RKO (cell line): ENCODE measurements around the gene SLC6A20.

Experiments used
- DNase-seq: peaks from one replicate; pipeline ENCODE4 v3.0.0-alpha.2; 2016; ENCODE audit warnings: low spot score

The SLC6A20 gene

DNA sequence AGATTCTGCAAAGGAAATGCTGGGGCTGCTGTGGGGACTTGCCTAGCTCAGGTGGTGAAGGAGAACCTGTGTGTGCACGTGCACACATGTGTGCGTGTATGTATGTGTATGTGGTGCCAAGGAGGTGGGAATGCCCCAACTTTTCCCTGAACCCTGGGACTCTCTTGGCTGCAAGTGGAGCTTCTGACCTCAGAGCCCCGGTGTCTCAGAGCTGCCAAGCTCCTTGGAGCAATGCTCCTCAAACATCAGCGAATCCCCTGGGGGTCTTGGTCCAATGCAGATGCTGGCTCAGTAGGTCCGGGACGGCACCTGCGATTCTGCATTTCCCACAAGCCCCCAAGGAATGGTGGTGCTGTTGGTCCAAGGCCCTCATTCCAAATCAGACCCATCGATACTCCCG is 5.8 kb upstream of the SLC6A20 start:
- DNase-seq = no peak

DNA sequence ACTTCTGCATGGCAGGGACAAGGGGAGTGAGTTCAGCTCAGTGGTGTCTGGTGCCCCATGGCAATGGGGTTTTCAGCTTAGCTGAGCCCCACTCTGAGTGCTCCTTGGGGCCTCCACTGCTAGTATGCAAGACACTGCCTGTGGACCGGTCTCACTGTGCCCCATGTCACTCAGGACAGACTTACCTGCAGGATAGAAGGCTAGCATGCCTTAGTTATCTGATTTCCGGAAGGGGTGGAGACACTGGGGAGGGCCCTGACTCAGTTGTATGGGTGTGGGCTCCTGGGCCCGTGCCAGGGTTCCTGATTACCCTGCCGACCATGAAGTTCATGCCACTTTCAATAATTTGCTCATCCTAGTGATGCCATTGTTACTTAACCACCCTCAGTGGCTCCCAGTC is 4.3 kb upstream of the SLC6A20 start:
- DNase-seq = no peak

DNA sequence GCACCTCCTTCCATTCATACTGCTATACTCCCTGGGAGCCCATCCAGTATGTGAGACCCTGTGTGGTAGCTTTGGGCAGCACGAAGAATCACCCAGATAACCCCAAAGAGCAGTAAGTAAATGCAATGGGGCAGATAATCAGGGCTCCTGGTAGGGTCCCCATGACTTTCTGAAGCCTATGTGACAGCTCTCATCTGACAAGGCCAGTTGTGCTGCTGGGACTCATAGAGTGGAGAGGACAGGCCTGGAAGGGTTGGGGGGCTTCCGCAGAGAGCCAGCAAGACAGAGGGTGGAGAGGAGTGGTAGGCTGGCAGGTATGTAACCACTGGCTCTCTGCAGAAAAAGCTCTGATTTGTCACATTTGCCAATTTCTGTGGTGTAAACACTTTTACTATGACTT is 3.2 kb upstream of the SLC6A20 start:
- no peak for DNase-seq

DNA sequence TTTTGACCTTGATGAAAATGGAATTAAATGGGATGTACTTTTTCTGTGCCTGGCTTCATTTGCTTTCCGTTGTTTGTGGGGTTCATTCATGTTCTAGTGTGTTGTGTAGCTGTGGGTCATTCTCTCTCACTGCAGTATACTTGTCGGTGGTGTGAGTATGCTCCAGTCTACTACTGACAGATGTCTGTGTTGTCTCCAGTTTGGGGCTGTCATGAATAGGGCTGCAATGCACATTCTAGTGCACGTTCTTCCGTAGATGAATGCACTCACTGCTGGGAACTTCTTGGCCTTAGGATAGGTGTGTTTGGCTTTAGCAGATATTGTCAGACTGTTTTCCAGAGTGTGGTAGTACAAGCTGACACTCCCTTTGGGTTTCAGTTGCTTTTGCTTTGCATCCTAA is 1.7 kb upstream of the SLC6A20 start:
- DNase-seq = no peak

DNA sequence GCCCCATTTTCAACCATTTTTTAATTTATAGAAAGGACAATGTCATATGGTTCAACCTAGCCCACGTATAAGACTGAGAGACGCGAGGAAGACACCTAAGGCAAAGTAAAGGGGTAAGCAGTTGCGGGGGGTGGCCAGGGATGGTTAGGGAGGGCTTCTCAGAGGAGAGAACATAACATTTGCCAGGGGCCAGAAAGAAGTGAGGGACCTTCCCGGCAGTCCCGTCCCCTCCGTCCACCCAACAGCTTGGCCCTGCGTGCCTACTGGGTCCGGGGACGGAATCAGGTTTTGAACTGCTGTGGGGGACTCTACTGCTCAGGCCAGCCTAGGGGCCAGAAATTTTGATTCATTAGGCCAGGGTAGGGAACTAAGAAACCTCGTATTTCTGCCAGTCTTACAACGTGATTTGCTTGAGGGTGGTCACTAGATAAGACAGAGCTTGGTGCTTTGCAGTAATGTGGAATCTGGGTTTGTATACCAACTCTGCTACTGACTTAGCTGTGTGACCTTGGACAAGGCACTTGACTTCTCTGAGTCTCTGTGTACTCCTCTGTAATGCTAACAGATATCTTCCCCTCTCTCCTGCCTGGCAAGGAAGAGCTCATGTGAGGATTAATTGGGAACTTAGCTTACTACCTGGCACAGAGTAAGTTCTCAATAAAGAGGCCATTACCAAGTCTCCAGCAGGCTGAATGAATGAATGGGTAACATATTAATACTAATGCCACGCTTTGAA is 734 bp upstream of the SLC6A20 start:
- no peak for DNase-seq

DNA sequence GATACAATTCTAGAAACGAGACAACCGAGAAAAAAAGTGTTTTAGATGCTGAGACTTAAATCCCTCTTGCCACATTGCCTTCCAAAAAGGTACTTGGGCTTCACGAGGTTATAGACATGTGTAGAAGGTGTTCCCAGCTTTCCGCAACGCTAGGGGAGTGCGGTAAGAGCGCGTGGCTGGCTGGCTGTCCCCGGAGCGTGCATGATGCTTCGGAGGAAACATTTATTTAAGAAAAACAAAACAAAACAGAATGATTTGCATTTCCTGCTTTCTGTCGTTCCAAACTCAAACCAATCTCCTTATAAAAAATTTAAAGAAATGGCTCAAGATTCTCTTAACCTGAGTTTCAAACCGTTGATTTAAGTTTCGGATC is 841 bp downstream of the SLC6A20 start:
- DNase-seq = no peak

DNA sequence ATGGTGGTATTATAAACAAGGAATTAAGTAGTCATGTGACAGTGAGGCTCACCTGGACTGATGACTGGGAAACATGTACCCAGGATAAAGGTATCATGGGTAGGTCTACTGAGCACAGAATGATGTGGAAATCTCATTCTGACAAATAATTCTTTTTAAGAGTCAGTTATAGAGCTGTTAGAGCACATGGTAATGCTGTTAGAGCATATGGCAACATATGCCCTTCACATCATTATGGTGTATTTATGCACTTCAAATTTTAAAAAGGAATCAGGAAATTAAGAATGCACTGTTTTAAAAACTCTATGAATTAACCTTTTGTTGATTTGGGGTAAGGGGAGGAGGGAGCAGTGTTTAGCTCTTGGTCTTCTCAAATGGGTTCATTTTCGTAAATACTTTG is 1.7 kb downstream of the SLC6A20 start:
- DNase-seq = no peak

DNA sequence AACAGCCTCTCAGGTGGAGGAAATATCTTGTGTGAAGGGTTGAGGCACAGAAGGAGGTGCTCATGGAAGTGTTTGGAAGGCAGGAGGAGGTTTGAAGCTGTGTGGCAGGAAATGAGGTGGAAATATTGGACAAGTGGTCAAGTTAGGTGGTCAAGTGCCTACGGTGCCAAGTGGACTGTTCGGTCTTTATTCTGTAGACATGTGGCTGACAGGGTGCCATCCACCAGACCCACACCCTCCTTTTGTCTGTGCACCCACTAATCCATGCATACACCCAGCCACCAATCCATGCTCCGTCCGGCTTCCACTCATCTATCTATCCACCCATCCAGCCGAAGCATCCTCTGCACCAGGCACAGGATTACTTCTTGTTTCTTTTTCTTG is 2.2 kb downstream of the SLC6A20 start:
- no peak for DNase-seq

DNA sequence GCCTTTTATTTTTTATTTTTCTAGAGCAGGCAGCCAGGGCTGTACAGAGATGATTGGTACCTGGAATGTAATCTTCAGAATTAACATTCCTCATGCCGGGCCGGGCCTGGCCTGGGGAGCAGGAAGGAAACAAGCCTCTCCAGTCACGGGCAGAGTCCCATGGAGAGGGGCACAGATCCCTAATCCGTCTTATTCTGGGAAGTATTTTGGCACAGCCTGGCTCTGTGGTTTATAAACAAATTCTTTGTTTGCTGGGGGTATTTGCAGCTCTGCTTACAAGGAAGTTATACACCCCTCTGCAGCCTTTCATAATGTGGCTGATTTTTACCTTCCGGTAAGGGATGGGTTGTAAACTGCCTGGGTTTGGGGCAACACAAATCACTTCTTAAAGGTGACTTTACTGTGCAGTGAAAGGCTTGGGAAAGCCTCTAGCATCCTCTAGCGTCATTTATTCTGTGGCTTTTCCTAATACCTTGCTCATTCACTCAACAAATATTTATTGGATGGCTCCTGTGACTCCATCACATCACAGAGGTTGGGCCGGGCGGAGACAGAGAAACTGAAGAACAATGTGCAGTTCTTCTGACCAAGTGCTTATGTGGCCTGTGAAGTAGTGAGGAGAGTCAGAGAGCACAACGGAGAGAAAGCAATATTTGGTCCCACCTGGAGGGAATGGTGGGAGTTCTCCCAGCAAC is 2.7 kb downstream of the SLC6A20 start:
- DNase-seq = no peak

DNA sequence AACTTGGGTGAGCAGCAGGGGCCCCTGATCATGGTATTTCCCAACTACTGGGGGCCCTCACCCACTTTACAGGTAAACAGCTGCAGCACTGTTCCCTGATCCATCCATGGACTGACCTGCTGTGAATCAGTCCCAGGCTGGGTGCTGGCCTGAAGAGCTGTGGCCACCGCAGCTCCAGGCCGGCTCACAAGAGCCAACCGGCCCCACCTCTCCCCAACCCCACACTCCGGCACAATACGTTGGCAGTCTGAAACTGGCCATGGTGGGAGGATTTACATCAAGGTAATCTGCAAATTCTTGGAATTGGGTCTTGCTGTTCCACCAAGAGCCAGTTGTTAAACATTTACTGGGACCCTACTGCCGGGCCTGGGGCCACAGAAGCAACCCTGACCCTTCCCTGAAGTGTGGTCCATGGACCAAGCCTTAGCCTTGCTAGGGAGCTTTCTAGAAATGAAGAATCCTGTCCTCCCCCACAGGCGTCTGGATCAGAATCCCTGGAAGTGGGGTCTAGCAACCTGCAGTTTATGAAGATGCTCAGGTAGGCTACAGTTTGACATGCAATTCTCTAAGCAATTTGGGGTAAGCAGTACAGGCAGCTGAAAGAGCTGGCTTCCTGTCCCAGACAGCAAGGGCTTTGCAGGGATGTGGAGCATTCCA is 3.7 kb downstream of the SLC6A20 start:
- no peak for DNase-seq

DNA sequence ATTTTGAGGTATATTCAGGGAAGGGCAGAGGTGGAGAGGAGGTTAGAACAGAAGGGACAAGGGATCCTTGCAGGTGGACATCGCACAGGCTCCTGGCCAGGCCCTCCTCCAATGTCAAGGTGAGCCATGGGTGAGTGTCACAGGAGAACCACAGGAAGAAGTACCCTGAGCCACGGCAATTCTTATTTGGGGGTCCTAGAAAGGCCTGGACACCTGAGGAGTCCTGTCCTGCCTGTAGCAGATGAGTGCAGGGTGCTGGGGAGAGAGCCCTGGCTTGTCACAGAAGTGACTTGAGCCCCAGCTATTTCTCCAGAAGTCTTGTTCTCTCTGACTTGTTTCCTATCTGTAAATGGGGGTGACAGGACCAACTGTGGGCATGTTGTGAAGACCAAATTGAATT is 4.3 kb downstream of the SLC6A20 start:
- no peak for DNase-seq

DNA sequence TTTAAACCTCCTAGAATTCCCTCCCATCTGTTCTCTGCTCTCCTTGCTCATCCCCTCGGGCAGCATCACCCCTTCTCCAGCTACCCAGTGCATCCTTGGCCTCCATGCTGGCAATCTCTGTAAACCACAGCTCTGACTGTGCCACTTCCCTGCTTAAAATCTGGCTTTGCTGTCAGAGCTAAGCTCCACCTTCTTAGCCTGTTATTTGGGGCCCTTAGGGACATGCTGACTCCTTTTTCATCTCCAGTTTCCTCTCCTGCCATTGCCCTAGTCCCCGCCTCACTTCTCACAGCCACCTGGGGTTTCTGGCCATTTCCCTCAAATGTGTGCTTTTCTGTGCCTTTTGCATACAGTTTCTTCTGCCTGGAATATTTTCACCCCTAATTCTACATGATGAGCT is 5.7 kb downstream of the SLC6A20 start:
- DNase-seq = no peak

DNA sequence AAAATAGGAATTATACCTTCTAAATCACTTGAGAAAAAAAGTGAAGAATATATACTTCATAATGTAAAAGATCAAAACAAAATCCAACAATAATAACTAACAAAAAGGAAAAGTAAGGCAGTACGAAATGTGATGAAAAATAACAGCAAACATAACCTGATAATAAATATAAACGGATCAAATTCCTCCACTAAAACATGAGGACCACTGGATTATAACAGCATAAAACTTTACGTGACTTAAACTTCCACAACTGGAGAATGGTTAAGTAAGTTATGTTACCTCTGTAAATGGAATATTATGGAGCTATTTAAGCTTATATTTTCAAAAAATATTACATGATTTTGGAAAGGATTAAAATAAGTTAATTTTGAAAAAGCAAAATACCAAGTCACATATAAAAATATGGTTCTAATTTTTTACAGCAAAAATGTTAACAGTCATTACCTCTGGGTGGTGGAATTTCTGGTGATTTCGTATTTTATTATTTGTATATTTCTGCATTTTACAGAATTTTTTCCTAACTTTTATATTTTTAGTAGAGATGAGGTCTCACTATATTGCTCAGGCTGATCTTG is 7.0 kb downstream of the SLC6A20 start:
- DNase-seq = no peak

DNA sequence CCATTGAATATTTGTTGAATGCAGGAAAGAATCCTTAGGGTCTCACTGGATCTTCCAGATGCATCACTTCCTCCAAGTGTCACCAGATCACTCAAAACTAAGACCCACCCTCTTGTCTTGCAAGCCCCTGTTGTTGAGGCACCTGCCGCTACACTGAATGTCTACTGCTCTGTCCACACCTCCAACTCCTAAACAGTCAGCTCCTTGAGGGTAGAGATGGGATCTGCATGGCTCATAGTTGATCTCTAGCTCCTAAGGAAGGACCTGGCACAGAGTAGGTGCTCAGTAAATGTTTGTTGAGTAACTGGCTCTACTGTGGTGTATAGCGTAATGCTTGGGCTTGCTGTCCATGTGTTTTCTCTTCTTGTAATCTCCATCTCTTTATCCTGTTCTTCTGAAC is 8.8 kb downstream of the SLC6A20 start:
- no peak for DNase-seq

DNA sequence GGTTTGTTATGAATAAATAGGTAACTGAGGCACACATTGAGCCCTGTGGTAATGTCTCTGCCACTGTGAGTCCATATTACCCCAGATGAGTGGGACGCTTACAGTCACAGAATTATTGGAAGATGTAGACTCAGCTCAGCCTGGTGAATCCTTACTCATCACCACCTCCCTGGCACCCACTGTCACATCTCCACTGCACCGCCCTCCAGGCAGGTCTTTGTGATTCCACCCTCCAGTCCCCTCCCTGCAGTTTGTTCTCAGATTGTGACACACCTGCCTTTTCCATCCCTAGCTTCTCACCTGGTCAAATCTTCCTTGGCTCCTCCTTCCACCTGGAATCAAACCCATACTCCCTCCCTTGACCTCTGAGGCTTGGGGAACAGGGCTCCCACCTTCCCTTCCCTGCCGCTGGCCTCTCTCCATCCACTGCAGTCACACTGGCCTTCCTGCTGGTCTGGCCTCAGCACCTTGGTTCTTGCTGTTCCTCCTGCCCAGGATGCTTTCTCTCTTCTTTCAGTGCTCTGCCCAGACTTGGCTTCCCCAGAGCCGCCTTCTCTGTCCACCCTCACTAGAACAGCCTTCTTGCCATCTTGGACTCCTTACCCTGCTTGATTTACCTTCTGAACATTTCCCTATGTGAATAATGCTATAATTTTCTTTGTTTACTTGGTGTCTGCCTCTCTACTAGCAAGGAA is 9.4 kb downstream of the SLC6A20 start:
- DNase-seq = no peak

DNA sequence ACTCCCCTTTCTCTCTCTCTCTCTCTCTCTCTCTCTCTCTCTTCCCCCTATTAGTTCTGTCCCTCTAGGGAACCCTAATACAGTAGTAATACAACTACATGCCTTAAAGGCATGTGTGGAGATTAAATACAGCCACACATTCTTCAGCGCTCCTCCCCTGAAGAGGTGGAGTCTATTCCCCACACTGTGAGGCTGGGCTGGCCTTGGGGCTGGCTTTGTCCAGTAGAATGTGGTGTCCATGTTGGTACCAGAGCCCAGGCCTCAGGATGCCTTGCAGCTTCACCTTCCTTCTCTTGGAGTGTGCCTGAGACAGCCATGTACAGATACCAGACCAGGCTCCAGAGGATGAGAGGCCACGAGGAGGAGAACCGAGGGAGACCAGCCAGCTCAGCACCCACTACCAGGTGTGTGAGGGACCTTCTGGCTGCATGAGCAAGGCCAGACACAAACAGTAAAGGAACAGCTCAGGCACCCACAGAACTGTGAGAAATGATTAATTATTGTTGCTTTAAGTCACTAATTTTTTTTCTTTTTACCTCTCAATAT is 10.7 kb downstream of the SLC6A20 start:
- DNase-seq = no peak

DNA sequence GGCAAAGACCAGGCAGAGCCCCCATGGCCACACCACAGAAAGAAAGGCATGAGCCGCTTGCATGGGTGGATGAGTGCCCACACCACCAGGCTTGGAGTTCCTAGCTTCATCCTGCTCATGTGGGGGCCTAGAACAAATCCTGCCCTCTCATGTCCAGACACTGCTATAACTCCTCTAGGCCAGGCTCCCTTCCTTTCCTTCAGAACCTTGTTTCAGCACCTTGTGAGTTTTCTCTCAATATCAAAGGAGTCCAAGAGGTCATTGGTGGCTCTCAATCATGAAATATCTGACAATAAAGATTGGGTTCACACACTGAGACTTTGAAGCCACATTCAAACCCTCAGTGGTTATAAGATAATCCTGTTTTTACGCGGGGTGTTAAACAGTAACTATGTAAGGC is 12.7 kb downstream of the SLC6A20 start:
- DNase-seq = no peak

DNA sequence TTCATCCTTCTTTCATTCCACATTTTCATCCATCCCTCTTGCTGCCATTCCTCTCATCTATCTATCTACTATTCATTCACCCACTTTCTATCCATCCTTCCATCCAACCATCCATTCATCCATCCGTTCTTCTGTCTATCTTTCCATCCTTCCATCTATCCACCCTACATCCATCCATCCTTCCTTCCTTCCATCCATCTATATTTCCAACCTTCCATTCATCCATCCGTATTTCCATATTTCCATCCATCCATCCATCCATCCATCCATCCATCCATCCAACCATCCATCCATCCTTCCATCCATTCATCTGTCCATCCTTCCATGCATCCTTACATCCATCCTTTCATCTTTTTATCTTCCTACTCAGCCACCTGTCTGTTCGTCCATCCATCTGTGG is 14.0 kb downstream of the SLC6A20 start:
- no peak for DNase-seq

DNA sequence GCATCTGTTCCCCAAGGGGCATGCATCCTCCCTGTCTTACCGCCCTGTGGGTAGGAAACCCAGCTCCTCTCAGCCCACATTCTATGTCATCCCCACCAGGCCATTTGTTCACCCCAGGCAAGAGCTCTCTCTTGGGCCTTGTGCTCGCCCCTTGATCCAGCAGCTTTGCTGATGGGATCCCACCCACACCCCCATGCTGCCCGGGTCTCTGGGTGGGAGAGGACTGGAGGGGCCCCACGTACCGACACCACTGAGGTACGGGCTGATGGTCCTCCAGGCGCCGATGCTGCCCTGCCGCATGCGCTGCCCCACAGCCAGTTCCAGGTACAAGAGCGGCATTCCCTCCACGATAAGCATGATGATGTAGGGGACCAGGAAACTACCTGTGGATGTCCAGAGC is 14.5 kb downstream of the SLC6A20 start:
- DNase-seq = no peak

DNA sequence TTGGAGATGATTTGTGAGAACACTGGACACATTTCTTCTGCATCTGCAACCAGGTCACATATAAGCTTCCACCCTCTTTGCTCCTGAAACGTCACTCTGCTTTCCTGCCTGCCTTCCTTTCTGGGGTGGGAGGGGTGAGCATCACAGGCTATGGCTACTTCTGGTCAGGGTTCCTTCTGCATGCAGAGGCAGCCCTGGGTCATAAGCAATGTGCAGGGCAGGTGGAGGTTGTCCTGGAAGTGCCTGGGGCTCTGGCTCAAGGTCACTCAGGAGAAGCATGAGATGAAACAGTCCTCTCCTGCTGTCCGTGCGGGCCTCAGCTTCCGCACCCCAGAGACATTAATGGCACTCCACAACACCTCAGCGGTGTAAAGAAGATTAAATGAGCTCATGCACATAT is 15.1 kb downstream of the SLC6A20 start:
- no peak for DNase-seq

DNA sequence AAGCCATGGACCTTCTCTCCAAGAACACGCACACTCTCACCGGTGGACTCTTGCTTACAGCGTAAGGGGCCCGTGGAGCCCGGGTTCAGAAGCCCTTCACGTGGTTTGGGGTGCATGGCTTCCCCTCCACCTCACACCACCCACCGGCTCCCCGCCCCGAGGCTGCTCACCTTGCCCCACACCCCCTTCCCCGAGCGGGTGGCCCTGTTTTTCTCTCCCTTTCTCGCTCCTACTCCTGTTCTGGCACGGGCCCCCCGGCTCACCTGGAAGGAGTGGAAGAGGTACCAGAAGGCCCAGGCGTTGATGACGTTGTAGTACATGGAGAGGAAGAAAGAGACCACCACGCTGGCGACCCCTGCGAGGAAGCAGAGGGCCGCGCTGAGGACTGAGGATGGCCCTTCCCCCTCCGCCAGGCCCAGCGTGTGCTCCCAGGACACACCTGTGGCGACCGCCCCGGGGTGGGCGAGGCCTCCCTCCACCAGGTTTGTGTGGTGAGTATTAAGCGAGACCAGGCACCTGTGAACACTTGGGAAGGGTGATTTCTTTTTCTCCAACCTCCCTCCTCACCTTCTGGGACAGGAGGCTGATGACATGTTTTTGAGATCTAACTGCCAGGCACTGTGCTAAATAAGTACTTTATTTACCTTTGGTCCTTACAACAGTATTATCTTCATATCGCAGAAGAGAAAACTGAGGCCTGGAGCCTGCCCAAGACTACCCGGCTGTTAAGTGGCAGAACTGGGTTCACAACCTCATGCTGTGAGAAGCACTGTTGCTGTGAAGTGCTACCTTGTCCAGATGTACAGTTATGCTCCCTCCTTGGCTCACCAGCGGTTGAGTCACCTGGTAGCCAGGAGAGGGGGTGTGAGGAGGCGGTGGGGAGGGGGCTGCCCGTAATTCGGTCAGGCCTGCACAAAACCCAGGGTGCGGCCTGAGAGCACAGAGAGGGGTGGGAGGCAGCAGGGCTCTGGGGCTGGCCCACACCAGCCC is 16.3 kb downstream of the SLC6A20 start:
- DNase-seq = no peak
